PFSK-1 (cell line): ENCODE results near the gene ZNF827.

Experiments used
- FOXP2 ChIP-seq: optimal IDR thresholded peaks from 2 replicates; pipeline ENCODE3; 2011; ENCODE audit warnings: borderline replicate concordance, control low read depth, inconsistent platforms; ENCODE audit not compliant: insufficient read depth; ENCODE audit errors: extremely low read length, extremely low read depth
- POLR2AphosphoS5 ChIP-seq: IDR thresholded peaks from 2 replicates; pipeline ENCODE4 v1.6.1; 2012; ENCODE audit warnings: low read depth, mild to moderate bottlenecking, control low read depth, low read length, moderate library complexity
- REST ChIP-seq, 2 experiments: IDR thresholded peaks; 2 replicates each; pipeline versions ENCODE4 v1.6.1 to v1.8.0; 2011 to 2012; ENCODE audit warnings: low read depth in 2 of 2, low read length in 2 of 2, control low read depth in 1 of 2, inconsistent platforms in 1 of 2, mild to moderate bottlenecking in 1 of 2, moderate library complexity in 1 of 2; ENCODE audit not compliant: insufficient read depth in 1 of 2
- SIN3A ChIP-seq: IDR thresholded peaks from 2 replicates; pipeline ENCODE4 v1.6.1; 2012; ENCODE audit warnings: mild to moderate bottlenecking, low read length, moderate library complexity, borderline replicate concordance; ENCODE audit not compliant: insufficient read depth
- TAF1 ChIP-seq: IDR thresholded peaks from 2 replicates; pipeline ENCODE4 v1.6.1; 2012; ENCODE audit warnings: low read length, control low read depth, borderline replicate concordance; ENCODE audit not compliant: insufficient read depth

ZNF827 gene

DNA sequence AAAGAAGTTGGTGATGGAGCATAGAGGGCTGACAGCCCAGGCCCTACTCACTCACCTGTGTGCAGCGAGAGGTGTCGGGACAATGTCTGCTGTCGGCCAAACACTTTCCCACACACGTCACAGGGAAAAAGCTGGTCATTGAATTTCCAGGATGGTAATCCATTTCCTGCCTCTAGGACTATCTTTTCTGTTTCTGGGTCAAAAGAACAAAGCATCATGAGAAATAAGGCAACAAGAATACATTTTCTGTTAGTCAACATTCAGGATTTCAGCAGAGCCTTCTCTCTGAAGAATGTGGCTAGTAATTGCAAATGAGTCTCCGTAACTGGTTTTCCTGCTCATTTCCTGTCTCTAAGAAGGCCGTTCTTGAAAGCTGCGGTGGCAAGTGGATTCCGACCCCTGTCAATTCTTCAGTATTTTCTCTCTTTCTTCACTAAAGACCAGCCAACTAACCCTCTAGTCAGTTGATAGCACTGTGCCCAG is 159.3 kb downstream of the ZNF827 start:
- TF ChIP-seq FOXP2 (no peak), SIN3A (no peak), REST (IDR thresholded peaks at IDR 0.05; ENCODE audit: insufficient read depth in 1 of 2, low read depth in 2 of 2, low read length in 2 of 2) (no peak), TAF1 (no peak), POLR2AphosphoS5 (no peak)

DNA sequence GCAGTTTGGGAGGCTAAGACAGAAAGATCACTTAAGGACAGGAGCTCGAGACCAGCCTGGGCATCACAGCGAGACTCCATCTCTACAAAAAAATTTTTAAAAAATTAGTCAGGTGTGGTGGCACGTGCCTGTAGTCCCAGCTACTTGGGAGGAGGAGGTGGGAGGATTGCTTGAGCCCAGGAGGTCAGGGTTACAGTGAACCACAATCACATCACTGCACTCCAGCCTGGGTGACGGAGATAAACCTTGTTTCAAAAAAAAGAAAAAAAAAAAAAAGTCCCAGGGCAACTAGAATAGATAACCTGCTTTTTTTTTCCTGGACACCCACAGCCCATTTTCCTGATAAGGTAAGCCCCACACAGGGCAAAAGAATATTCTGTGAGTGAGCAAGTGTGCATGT is 162.4 kb downstream of the ZNF827 start:
- no peak for TF ChIP-seq FOXP2
- no peak for TF ChIP-seq SIN3A
- TF ChIP-seq TAF1 = no peak
- no peak for TF ChIP-seq REST (IDR thresholded peaks at IDR 0.05; ENCODE audit: insufficient read depth in 1 of 2, low read depth in 2 of 2, low read length in 2 of 2)
- TF ChIP-seq POLR2AphosphoS5 = no peak

GRCh38 chr4:145775406-145775805 is 163.2 kb downstream of the ZNF827 start:
- no peak for TF ChIP-seq TAF1
- TF ChIP-seq SIN3A = no peak
- no peak for TF ChIP-seq POLR2AphosphoS5
- no peak for TF ChIP-seq REST (IDR thresholded peaks at IDR 0.05; ENCODE audit: insufficient read depth in 1 of 2, low read depth in 2 of 2, low read length in 2 of 2)
- TF ChIP-seq FOXP2 = no peak

DNA sequence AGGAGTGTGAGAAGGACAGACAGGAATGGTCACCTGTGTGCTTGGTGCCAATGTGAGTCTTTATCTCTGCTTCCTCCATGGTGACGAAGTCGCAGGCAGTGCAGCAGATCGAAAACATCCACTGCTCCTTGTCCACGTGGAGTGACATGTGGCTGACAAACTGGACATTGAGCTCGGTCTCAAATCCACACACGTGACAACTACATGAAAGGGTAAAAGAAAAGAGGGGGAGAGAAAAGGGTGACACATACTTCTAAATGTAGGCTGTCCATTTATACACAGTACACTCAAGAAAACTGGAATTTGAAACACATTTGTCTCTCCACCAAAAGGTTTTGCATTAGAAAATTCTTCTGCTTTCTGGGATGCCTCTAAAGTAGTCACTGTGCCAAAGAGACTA is 164.2 kb downstream of the ZNF827 start:
- TF ChIP-seq FOXP2 (no peak), POLR2AphosphoS5 (no peak), TAF1 (no peak), SIN3A (no peak), REST (IDR thresholded peaks at IDR 0.05; ENCODE audit: insufficient read depth in 1 of 2, low read depth in 2 of 2, low read length in 2 of 2) (no peak)

DNA sequence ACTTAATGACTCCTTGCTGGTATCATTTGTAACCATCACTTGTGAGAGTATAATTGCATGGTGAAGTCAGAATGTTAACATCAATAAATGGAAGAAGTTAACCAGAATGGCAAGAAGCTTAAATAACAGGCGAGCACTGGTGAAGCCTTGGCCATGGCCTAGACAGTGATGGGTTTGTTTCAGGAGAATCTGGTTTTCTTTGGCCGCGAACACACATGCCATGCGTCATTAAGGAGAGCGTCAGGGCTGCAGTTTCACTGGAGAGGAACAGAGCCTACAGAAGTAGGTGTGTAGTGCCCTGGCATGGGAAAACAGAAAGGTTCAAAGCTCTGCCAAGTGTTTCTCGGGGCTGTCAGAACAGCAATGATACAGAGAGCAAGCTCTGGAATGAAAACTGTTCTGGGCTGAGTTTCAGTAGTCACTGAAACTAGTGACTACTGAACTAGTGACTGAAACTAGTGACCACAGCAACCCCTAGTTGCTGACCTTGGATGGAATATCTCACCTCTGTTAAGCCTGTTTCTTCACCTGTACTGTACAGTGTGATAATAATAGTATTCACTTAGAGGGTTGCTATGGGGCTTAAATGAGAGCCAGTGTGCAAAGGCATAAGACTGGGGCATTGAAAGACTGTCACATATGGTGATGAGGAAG is 164.9 kb downstream of the ZNF827 start:
- TF ChIP-seq SIN3A = no peak
- TF ChIP-seq FOXP2 = no peak
- no peak for TF ChIP-seq TAF1
- no peak for TF ChIP-seq POLR2AphosphoS5
- TF ChIP-seq REST (IDR thresholded peaks at IDR 0.05; ENCODE audit: insufficient read depth in 1 of 2, low read depth in 2 of 2, low read length in 2 of 2) = no peak
